ENCODE measurements around the gene ING3. TPM values are rescaled to one million over a fixed set of nuclear protein-coding genes. Genes with fewer than 3 reads are reported as not detected.
A peak's percentile ranks its signal among the peaks of the same experiment; 100 is the strongest.

Gene ING3
- total and polyA plus RNA-seq, 9 of the 15 experiments (the other 6 are each of a cell fraction or from before 2014, with no cell fraction given): 22.8 to 233 (median 50.4) TPM

DNA sequence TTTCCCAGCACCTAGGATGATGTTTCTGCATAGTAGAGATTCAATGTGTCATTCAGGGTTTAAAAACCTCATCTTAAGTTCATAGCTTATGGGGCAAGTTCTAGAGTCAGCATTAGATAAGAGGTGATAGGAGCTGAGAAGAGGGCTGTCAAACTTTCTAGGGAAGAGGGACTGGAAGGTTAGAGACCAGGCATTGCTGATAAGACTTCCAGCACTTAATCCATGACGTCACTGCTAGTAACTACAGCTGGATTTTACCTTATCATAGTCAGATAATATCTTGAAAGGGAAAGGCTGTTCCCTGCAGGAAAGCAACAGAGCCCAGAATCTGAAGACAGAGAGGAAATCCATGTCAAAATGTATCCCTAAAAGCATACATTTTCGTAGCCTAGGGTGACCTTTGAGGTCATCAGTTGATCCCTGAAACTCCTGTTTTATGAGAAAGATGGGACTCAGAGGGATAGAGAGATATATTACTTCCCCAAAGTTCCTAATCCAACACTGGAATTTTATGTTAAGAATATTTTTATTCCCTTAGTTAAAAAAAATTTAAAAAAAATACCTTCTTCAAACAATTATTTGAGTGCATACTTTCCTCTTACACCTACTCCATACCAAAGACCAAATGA is 34.7 kb downstream of the ING3 start (continued):
- TF ChIP-seq THRAP3 (IDR thresholded peaks at IDR 0.05; ENCODE audit: borderline replicate concordance) (no peak), ZNF184 (CRISPR knock-in tag; IDR thresholded peaks at IDR 0.05) (no peak), ZNF197 (CRISPR knock-in tag; IDR thresholded peaks at IDR 0.05; ENCODE audit: low read depth) (no peak), TBP (optimal IDR thresholded peaks at IDR 0.05; ENCODE audit: low read depth, low read length) (no peak), ZNF274 (IDR thresholded peaks at IDR 0.05; ENCODE audit: borderline replicate concordance, low read depth, low read length) (no peak), ZNF324 (CRISPR knock-in tag; IDR thresholded peaks at IDR 0.05) (0 out of 2 replicates have a peak, but pooled peaks have one; percentile 21), KLF13 (tag; IDR thresholded peaks at IDR 0.05; ENCODE audit: borderline replicate concordance, low read depth) (no peak), CBX5 (IDR thresholded peaks at IDR 0.05; ENCODE audit: borderline replicate concordance, low read depth) (no peak), SIN3B (IDR thresholded peaks at IDR 0.05; ENCODE audit: low read depth) (no peak), HDAC2 (IDR thresholded peaks at IDR 0.05) (no peak), GABPB2 (CRISPR knock-in tag; conservative IDR thresholded peaks at IDR 0.05) (no peak), NBN (IDR thresholded peaks at IDR 0.05; ENCODE audit: low read depth) (peak; percentile 93), STAG1 (CRISPR knock-in tag; IDR thresholded peaks at IDR 0.05; ENCODE audit: borderline replicate concordance) (no peak), ZC3H11A (IDR thresholded peaks at IDR 0.05; ENCODE audit: low read depth, low read length) (no peak), KLF1 (tag; IDR thresholded peaks at IDR 0.05) (no peak)
- TF ChIP-seq, protein P1, sequence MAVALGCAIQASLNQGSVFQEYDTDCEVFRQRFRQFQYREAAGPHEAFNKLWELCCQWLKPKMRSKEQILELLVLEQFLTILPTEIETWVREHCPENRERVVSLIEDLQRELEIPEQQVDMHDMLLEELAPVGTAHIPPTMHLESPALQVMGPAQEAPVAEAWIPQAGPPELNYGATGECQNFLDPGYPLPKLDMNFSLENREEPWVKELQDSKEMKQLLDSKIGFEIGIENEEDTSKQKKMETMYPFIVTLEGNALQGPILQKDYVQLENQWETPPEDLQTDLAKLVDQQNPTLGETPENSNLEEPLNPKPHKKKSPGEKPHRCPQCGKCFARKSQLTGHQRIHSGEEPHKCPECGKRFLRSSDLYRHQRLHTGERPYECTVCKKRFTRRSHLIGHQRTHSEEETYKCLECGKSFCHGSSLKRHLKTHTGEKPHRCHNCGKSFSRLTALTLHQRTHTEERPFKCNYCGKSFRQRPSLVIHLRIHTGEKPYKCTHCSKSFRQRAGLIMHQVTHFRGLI (CRISPR knock-in tag; IDR thresholded peaks at IDR 0.05): no peak
- TF ChIP-seq, protein P2, sequence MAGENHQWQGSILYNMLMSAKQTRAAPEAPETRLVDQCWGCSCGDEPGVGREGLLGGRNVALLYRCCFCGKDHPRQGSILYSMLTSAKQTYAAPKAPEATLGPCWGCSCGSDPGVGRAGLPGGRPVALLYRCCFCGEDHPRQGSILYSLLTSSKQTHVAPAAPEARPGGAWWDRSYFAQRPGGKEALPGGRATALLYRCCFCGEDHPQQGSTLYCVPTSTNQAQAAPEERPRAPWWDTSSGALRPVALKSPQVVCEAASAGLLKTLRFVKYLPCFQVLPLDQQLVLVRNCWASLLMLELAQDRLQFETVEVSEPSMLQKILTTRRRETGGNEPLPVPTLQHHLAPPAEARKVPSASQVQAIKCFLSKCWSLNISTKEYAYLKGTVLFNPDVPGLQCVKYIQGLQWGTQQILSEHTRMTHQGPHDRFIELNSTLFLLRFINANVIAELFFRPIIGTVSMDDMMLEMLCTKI (IDR thresholded peaks at IDR 0.05; ENCODE audit: partially characterized antibody): no peak
- TF ChIP-seq, protein P3, sequence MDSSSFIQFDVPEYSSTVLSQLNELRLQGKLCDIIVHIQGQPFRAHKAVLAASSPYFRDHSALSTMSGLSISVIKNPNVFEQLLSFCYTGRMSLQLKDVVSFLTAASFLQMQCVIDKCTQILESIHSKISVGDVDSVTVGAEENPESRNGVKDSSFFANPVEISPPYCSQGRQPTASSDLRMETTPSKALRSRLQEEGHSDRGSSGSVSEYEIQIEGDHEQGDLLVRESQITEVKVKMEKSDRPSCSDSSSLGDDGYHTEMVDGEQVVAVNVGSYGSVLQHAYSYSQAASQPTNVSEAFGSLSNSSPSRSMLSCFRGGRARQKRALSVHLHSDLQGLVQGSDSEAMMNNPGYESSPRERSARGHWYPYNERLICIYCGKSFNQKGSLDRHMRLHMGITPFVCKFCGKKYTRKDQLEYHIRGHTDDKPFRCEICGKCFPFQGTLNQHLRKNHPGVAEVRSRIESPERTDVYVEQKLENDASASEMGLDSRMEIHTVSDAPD (CRISPR knock-in tag; IDR thresholded peaks at IDR 0.05): no peak
- TF ChIP-seq, protein P4, sequence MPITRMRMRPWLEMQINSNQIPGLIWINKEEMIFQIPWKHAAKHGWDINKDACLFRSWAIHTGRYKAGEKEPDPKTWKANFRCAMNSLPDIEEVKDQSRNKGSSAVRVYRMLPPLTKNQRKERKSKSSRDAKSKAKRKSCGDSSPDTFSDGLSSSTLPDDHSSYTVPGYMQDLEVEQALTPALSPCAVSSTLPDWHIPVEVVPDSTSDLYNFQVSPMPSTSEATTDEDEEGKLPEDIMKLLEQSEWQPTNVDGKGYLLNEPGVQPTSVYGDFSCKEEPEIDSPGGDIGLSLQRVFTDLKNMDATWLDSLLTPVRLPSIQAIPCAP (CRISPR knock-in tag; IDR thresholded peaks at IDR 0.05; ENCODE audit: borderline replicate concordance): no peak
- TF ChIP-seq, protein P5, sequence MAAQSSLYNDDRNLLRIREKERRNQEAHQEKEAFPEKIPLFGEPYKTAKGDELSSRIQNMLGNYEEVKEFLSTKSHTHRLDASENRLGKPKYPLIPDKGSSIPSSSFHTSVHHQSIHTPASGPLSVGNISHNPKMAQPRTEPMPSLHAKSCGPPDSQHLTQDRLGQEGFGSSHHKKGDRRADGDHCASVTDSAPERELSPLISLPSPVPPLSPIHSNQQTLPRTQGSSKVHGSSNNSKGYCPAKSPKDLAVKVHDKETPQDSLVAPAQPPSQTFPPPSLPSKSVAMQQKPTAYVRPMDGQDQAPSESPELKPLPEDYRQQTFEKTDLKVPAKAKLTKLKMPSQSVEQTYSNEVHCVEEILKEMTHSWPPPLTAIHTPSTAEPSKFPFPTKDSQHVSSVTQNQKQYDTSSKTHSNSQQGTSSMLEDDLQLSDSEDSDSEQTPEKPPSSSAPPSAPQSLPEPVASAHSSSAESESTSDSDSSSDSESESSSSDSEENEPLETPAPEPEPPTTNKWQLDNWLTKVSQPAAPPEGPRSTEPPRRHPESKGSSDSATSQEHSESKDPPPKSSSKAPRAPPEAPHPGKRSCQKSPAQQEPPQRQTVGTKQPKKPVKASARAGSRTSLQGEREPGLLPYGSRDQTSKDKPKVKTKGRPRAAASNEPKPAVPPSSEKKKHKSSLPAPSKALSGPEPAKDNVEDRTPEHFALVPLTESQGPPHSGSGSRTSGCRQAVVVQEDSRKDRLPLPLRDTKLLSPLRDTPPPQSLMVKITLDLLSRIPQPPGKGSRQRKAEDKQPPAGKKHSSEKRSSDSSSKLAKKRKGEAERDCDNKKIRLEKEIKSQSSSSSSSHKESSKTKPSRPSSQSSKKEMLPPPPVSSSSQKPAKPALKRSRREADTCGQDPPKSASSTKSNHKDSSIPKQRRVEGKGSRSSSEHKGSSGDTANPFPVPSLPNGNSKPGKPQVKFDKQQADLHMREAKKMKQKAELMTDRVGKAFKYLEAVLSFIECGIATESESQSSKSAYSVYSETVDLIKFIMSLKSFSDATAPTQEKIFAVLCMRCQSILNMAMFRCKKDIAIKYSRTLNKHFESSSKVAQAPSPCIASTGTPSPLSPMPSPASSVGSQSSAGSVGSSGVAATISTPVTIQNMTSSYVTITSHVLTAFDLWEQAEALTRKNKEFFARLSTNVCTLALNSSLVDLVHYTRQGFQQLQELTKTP (IDR thresholded peaks at IDR 0.05; ENCODE audit: low read depth in 1 of 2, partially characterized antibody in 2 of 2): no peak
